ENCODE measurements around the gene ZCWPW1. TPM values are rescaled to one million over a fixed set of nuclear protein-coding genes. Genes with fewer than 3 reads are reported as not detected.
A peak's percentile ranks its signal among the peaks of the same experiment; 100 is the strongest.
"Not testable (repeated sequence)": the region's sequence is repeated elsewhere in the genome, so short reads cannot be mapped to it uniquely, and the experiment has no call there.

ZCWPW1 gene
- total RNA-seq, 1 experiment from 2014 or later: 1.1 TPM

GRCh38 chr7:100376066-100376465 is 52.4 kb downstream of the ZCWPW1 start:
- DNase-seq (ENCODE audit: low read depth): no peak

- no peak for DNase-seq (ENCODE audit: low read depth)
Observed at GRCh38 chr7:100374601-100375000, 53.9 kb downstream of the ZCWPW1 start.

- DNase-seq (ENCODE audit: low read depth): not testable (repeated sequence)
Observed at GRCh38 chr7:100373870-100374598, 54.5 kb downstream of the ZCWPW1 start.

GRCh38 chr7:100373261-100373831 is 55.2 kb downstream of the ZCWPW1 start, which contains the start of gene PILRA:
TSS of gene PILRA (plus strand) at chr7:100373487. CDS start at chr7:100373657, 170 bp downstream.
- DNase-seq (ENCODE audit: low read depth): no peak

- DNase-seq (ENCODE audit: low read depth): no peak
Observed at GRCh38 chr7:100372694-100373093, 55.8 kb downstream of the ZCWPW1 start.

- DNase-seq (ENCODE audit: low read depth): peak; percentile 67
Observed at GRCh38 chr7:100372256-100372655, 56.2 kb downstream of the ZCWPW1 start.

- DNase-seq (ENCODE audit: low read depth): no peak
Observed at GRCh38 chr7:100371561-100372171, 56.8 kb downstream of the ZCWPW1 start.

GRCh38 chr7:100370746-100371145 is 57.8 kb downstream of the ZCWPW1 start:
- no peak for DNase-seq (ENCODE audit: low read depth)

GRCh38 chr7:100370303-100370702 is 58.2 kb downstream of the ZCWPW1 start:
- no peak for DNase-seq (ENCODE audit: low read depth)

- DNase-seq (ENCODE audit: low read depth): no peak
Observed at GRCh38 chr7:100369105-100369504, 59.4 kb downstream of the ZCWPW1 start.

- no peak for DNase-seq (ENCODE audit: low read depth)
Observed at GRCh38 chr7:100367676-100368613, 60.6 kb downstream of the ZCWPW1 start.

- DNase-seq (ENCODE audit: low read depth): no peak
Observed at GRCh38 chr7:100367251-100367620, 61.3 kb downstream of the ZCWPW1 start.

GRCh38 chr7:100366411-100367250 is 61.9 kb downstream of the ZCWPW1 start:
- no peak for DNase-seq (ENCODE audit: low read depth)

- DNase-seq (ENCODE audit: low read depth): not testable (repeated sequence)
Observed at GRCh38 chr7:100365998-100366367, 62.5 kb downstream of the ZCWPW1 start.

GRCh38 chr7:100364480-100364879 is 64.0 kb downstream of the ZCWPW1 start:
- no peak for DNase-seq (ENCODE audit: low read depth)

- DNase-seq (ENCODE audit: low read depth): not testable (repeated sequence)
Observed at GRCh38 chr7:100363797-100364196, 64.7 kb downstream of the ZCWPW1 start.

GRCh38 chr7:100363098-100363497 is 65.4 kb downstream of the ZCWPW1 start:
- DNase-seq (ENCODE audit: low read depth): no peak

- no peak for DNase-seq (ENCODE audit: low read depth)
Observed at GRCh38 chr7:100360135-100360854, 68.2 kb downstream of the ZCWPW1 start.

GRCh38 chr7:100358857-100359212 is 69.7 kb downstream of the ZCWPW1 start:
- DNase-seq (ENCODE audit: low read depth): no peak
